HG03439 (cell line): ENCODE measurements around the gene ZNF609.

ENCODE experiments used
- ATAC-seq: cut with Tn5 transposase; IDR thresholded peaks from one replicate; pipeline ENCODE4 v1.9.1; 2021; ENCODE audit warnings: mild to moderate bottlenecking, moderate library complexity; ENCODE audit not compliant: unreplicated experiment

The ZNF609 gene, protein sequence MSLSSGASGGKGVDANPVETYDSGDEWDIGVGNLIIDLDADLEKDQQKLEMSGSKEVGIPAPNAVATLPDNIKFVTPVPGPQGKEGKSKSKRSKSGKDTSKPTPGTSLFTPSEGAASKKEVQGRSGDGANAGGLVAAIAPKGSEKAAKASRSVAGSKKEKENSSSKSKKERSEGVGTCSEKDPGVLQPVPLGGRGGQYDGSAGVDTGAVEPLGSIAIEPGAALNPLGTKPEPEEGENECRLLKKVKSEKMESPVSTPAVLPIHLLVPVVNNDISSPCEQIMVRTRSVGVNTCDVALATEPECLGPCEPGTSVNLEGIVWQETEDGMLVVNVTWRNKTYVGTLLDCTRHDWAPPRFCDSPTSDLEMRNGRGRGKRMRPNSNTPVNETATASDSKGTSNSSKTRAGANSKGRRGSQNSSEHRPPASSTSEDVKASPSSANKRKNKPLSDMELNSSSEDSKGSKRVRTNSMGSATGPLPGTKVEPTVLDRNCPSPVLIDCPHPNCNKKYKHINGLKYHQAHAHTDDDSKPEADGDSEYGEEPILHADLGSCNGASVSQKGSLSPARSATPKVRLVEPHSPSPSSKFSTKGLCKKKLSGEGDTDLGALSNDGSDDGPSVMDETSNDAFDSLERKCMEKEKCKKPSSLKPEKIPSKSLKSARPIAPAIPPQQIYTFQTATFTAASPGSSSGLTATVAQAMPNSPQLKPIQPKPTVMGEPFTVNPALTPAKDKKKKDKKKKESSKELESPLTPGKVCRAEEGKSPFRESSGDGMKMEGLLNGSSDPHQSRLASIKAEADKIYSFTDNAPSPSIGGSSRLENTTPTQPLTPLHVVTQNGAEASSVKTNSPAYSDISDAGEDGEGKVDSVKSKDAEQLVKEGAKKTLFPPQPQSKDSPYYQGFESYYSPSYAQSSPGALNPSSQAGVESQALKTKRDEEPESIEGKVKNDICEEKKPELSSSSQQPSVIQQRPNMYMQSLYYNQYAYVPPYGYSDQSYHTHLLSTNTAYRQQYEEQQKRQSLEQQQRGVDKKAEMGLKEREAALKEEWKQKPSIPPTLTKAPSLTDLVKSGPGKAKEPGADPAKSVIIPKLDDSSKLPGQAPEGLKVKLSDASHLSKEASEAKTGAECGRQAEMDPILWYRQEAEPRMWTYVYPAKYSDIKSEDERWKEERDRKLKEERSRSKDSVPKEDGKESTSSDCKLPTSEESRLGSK (N-terminal part only)

DNA sequence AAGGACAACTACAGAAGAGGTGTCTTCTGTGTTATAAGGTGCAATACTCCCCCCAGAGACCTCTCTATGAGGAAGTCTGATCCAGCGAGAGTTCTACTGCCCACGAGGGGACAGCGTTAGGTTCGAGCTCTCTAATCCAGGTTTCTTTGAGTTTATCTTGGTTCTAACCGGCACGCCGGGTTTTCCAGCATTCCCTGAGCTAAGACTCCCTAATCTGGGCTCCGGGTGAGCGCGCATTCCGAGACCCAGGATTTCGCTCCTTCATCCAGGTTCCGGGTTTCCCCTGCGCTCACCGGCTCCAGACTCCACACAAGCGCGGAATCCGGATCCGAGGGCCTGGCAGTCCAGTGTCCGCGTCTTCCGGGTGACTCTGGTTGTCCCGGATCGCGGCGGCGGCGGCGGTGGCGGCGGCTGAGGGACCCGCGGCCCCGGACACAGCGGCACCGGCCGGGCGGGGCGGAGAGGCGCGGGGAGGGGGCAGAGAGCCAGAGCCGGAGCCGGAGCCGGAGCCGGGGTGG lies at the start of gene ZNF609:
TSS of gene ZNF609 (plus strand) at position 373 of the 518 bp plus-strand sequence. CDS start 38,842 bp downstream, outside the sequence.
- ATAC-seq: peak; percentile 56

DNA sequence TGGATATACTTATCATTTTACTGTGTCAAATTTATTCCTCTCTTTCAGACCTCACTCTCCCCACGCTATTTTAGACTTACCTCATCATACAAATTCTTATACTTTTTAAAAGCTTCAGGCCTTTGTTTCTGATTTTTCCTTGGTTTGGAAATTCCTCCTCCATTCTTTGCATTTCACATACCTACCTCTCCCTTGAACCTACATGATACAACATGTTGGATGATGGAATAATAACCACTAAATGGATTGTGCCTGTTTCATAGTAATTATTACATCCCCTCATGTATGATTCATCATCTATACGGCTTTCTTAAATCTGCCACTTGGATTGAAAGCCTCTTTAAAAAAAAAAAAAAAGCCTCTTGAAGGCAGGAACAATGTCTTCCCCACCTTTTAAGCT lies 48.2 kb upstream of the ZNF609 start:
- ATAC-seq: no peak

DNA sequence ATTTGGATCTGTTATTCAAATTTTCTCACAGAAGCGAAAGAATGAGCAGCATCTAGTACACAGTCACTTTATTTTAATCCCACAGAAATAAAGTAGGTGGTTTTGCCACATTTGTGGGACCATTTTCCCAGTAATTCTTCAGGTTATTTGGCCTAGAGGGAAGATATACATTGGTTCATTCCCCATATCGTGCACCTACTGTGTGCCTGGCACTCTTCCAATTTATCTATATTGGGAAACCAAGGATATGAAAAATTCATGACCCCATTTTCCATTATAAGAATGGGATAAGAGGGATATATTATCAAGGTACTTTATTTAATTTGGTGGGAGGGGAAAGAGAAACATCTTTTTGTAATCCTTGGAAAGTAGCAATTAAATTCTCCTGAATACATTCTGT lies 37.7 kb upstream of the ZNF609 start:
- no peak for ATAC-seq

DNA sequence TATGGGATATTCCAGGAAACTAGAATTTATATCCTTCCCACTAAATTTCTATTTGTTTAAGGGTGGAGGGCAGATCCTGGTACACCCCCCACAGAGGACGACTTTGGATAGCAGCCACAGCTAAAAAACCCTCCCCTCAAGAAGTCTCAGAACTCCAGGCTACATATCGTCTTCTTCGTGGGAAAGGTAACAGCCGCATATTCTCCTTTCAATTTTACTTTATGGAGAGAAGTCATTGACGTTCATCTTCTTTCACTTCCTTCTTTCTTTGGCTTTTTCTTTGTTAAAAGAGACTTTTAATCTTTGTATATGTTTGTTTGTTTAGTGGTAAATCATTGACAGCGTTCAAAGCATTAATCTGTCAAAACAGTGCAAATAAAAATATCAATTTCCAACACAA lies 36.4 kb upstream of the ZNF609 start:
- no peak for ATAC-seq

GRCh38 chr15:64425221-64425620 lies 35.2 kb upstream of the ZNF609 start:
- ATAC-seq: no peak

DNA sequence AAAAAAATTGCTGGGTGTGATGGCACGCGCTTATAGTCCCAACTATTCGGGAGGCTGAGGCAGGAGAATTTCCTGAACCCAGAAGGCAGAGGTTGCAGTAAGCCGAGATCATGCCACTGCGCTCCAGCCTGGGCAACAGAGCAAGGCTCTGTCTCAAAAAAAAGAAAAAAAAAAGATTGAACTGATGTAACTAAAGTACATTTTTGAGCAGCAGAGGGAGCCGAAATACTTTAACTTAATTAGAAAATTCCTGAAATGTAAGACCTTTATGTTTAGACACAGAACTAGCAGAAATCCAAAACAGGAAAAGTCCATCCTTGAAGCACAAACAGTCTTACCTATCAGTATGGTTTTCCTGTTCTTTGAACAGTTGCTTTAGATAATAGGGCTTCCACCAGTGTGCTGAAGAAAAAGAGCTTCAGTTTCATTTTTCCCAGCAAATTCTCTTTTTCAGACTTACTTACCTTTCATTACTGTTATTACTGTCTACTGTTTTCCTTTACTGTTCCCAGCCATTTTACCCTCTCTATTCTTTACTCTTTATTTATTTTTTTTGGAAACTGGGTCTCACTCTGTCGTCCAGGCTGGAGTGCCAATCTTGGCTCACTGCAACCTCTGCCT lies 33.4 kb upstream of the ZNF609 start:
- ATAC-seq: no peak

GRCh38 chr15:64429448-64429847 lies 30.9 kb upstream of the ZNF609 start:
- ATAC-seq: no peak

GRCh38 chr15:64430000-64430735 lies 30.2 kb upstream of the ZNF609 start:
- ATAC-seq: no peak

DNA sequence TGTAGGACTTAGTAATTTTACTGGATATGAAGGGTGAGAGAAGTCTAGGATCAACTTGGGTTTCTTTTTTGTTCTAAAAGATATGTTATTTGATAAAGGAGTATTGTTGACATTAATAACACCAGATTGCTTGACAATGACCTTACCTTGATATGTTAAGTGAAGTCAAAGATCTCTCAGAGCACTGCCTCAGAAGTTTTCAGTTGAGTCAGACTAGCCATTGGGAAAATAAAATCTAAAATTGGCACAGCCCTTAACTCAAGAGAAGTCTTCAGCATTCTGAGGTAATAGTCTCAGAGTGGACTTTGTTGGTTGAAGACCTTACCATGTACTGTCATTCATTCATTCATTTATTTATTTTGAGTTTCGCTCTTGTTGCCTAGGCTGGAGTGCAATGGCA lies 22.4 kb upstream of the ZNF609 start:
- no peak for ATAC-seq

DNA sequence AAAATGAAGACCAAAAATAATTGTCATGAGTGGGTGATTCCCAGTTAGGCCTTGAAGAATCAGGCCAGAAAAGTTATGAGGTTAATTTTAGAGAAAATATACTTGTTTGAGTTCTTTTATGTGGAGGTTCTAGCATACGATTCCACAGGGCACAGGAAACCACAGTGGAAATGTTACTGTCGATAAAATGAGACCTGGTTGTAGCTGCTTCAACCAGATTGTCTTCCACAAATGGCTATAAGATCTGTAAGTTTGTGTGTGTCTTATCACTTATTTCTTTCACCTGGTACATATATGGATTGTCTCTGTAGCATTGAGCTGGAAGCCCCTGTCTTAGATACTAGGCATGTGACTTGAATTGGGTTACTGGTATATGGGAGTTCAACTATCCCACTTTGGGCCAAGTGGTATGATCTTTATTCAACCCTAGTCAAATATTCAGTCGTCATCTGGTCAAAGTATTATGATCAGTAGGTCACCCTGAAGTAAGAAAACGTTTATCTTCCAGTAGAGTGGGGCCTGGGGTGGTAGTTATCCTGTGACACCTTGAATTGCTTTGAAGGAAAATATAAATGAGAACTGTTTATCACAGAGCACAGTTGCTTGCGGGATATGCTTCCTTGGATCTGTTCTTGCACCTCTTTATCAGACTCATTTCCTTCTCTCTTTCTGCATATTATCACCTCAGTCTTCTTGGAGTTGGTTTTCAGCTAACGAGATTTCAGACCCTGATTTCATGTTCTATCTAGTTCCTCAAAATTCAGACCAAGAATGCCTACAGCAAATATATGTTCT lies 21.5 kb upstream of the ZNF609 start:
- ATAC-seq: no peak

GRCh38 chr15:64441852-64442251 lies 18.5 kb upstream of the ZNF609 start:
- ATAC-seq: no peak

DNA sequence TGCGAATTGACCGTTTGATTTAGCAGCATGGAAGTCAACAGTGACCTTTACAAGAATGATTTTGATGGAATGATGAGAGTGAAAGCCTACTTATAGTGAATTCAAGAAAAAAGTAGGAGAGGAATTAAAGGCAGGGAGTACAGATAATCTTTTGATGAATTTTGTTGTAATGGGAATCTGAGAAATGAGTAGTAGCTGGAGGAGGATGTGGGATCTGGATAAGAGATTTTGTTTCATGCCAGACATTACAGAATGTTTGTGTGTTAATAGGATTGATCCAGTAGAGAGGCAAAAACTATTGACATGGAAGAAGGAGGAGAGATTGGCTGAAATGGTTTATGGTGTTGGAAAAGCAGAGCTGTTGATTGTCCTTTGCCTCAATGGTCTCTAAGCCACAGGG lies 17.4 kb upstream of the ZNF609 start:
- no peak for ATAC-seq

- ATAC-seq: no peak
These were observed 16.4 kb upstream of the ZNF609 start for GRCh38 chr15:64443747-64444621.

GRCh38 chr15:64444836-64445235 lies 15.5 kb upstream of the ZNF609 start:
- no peak for ATAC-seq

- no peak for ATAC-seq
These were observed 12.7 kb upstream of the ZNF609 start for GRCh38 chr15:64447536-64448315.

GRCh38 chr15:64452988-64453688 lies 7.2 kb upstream of the ZNF609 start:
- no peak for ATAC-seq

DNA sequence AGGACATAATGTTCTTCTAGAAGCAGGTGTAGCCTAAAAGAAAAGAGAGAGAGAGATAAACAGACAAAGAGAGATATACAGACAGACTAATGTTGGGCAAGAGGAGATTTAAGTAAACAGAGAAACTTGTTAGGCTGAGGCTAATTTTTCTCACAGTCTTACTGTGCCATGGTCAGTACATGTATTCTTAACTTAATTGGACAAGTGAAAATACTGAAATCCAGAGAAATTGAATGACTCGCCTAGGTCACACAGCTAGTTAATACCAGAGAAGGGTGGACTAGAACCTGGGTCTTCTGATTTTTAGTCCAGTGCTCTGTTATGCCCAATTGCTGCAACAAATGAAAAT lies 6.7 kb upstream of the ZNF609 start:
- ATAC-seq: no peak
